NCI-H526 treated with DMSO at 0.1 percent for 48 hours (cell line): Measurements from ENCODE around the gene FAM222A.

Experiments used
- DNase-seq: peaks from one replicate; lab custom pipeline; 2025; lab: John Stamatoyannopoulos, UW

Gene FAM222A

GRCh38 chr12:109710747-109711595 is 2.7 kb upstream of the FAM222A start:
- no peak for DNase-seq

DNA sequence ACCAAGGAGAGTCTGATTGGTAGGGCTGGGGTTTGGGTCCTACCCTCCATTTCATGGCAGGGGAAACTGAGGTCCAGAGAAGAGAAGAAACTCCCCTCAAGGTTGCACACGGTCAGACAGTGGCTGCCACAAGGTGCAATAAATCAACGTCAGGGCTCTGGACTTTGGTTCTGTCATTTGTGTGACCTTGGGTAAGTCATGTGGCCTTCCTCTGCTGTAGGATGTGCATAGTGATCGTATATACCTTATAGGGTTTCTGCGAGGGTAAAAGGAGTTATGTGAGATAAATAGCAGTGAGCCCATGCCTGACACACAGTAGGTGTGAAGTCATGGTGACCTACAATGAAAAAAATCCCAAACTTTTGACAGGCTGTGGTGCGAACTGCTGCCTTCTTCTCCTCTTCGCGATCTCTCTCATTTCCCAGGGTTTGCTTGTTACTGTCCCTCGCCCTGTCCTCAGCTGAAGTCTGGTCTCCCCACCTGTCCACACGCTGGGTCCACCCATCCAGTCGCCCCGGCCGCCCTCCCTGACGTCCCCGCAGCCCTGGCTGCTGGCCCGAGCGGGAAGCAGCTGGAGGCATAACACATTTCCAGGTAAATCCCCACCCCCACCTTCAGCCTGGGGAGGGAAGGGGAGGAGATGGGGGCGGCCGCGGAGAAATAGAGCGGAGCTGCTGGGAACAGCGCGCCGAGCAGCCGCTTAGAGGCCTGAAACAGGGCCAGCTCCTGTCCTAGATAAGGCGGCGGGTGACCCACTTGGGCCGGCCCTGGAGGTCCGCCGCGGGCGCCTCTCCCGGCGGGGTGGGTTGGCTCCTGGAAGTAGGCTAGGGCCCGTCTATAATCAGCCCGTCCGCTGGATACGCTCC is 1.8 kb upstream of the FAM222A start:
- no peak for DNase-seq

- DNase-seq, result peak; percentile 59
Measured at GRCh38 chr12:109714141-109714912, 702 bp downstream of the FAM222A start.

DNA sequence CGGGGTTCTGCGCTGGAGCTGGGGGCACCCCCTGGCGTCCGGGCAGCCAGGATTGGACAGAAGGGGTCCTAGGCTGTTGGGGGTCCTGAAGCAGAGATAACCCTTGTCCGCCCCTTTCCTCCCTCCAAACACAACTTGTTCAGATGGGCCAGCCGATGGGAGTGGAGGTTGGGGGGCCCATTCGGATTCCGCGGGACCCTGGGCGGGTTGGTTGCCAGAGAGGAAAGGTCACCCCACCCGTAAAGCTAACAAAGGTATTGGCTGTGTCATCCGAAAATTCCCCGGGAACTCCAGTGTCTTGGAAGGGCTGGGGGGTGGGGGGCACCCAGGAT is 1.3 kb downstream of the FAM222A start:
- no peak for DNase-seq

GRCh38 chr12:109715310-109716091 is 1.9 kb downstream of the FAM222A start:
- DNase-seq, result no peak

GRCh38 chr12:109716092-109716479 is 2.5 kb downstream of the FAM222A start:
- no peak for DNase-seq

DNA sequence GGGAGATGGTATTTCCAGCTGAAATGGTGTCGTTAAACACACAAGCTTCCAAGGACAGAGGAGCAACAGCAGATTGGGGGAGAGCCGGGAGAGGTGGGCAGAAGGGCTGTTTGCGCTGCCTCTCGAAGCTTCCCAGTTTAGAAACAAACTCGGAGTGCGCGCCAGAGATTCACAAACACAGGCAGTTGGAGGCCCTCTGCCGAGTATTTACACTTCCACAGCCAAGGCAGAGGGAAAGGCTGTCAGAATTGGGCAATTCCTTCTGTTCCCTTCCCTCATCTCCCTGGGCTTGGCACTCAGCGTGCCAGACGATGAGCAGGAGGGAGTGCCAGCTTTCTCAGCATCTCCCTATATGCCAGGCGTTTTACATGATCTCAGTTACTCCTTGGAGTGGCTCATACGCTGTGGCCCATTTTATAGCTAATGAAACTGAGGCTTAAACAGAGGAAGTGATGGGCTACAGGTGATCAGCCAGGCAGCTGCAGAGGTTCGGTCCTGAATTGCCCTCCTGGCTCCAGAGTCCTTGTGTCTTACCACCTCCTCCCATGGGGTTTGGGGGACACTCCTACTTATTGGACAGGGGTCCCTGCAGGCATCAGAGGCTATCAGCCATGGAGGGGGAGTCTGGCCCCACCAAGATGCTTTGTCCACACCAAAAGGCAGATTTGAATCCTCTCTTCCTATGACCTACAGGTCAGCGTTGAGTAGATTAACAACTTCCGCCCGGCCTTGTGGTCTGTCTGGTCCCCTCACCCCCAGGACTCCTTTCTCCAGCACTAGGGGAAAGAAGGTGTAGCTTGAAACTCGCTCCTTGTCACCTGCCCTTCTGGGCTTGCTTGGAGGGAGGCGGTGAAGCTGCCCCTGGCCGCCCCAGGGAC is 3.1 kb downstream of the FAM222A start:
- DNase-seq, result no peak

DNA sequence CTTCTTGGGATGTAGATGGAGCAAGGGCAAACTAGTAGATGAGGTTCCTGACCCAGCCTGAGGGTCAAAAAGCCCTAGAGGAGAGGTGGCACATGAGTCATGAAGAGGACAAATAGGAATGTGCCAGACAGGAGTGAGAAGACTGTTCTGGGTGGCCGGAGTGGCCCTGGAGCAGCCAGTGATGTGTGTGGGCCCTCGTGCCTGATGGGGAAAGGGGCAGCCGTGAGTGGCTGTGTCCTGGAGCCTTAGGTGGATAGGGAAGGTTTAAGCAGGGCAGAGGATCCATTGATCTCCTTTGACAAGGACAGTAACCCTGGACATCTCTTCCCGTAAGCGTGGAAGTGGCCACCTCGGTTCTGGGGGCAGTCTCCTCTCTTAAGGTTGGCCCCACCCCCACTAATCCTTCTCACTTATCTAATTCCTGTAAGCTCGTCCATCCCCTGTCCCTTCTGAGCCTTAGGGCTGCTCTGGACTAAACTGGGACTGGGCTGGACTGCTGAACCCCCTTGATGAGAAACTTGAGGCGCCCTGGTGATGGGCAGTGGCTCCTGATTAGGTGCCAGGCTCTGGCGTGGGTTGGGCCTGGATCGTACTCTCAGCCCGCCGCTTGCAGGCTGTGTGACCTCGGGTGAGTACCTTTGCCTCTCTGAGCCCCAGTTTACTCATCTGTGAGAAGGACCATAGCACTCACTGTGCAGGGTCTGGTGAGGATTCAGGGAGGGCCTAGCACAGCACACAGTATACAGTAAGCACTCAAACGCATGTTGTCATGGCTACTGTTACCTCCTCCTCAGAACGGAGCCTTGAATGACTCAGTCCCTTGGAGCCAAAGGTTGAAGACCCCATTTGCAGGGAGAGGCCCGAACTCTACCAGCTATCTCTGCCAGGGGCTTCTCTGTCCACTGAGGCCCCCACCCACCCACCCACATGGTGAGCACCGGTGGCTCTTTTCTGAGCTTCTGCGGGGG is 4.0 kb downstream of the FAM222A start:
- DNase-seq, result no peak

DNA sequence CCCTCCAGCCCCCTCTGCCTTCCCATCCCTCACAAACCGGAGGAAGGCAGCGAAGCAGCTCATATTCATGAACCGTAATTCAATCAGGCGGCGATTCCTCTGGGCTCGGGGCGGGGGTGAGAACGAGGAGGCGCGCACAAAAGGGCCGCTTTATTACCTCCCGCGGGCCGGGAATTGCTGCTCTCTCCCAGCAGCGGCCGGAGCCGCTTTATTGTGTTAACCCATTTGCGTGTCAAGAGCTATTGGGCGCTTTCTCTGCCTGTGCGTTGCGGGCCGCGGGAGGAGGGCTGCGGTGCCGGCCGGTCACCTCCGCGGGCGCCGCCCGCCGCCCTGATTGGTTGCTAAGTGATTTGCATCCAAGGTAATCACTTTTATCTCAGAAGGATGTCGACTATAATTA is 4.8 kb downstream of the FAM222A start:
- peak; percentile 64 for DNase-seq

GRCh38 chr12:109719123-109720022 is 5.7 kb downstream of the FAM222A start:
- peak; percentile 38 for DNase-seq

DNA sequence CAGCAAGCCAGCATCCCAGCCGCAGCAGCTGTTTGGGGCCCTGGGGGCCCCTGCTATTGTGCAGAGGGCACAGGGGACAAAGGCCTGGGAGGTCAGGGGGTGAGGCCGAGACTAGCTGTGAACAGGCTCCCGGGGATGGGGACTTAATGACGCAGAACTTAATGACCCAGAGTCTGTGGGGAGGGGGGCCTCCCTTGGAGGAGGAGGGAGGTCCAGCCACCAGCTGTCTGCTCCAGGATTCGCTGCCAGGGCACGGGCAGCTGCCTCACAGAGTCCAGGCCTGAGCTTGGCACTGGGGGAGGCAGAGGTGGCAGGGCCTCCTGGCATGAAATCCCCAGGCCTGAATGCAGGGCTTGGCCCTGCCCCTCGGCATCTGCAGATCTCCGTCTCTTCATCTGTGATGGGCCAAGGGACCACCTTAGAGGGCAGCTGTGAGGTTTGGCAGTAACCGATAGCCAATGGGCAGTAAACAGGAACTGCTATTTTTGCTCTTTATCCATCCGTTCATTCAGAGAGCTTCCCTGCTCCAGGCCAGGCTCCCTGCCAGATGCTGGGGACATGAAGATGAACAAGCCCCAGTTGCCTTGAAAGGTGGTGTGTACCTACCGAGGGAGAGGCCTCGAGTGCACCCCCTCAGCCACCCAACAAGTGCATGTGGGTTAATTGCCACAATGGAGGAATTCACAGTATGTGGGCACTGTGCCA is 6.7 kb downstream of the FAM222A start:
- peak; percentile 26 for DNase-seq

GRCh38 chr12:109720857-109721189 is 7.2 kb downstream of the FAM222A start:
- DNase-seq, result no peak

DNA sequence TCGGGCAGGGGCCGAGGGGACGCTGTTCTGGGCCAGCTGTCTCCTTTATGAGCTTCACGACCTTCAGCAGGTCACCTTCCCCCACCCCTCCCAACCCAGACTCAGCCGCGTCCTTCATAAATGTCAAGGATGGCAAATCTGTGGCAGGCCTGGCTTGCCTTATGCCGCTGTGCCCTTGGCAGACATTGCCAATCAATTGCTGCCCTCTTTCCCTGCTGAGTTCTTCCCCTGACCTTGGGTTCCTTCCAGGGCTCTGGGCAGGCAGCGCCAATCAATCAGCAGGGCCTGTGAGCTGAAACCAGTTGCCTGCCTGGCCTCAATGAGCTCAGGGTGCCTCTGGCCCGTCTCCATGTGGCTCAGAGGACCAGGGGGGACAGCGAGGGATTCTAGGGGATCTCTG is 7.7 kb downstream of the FAM222A start:
- no peak for DNase-seq

DNA sequence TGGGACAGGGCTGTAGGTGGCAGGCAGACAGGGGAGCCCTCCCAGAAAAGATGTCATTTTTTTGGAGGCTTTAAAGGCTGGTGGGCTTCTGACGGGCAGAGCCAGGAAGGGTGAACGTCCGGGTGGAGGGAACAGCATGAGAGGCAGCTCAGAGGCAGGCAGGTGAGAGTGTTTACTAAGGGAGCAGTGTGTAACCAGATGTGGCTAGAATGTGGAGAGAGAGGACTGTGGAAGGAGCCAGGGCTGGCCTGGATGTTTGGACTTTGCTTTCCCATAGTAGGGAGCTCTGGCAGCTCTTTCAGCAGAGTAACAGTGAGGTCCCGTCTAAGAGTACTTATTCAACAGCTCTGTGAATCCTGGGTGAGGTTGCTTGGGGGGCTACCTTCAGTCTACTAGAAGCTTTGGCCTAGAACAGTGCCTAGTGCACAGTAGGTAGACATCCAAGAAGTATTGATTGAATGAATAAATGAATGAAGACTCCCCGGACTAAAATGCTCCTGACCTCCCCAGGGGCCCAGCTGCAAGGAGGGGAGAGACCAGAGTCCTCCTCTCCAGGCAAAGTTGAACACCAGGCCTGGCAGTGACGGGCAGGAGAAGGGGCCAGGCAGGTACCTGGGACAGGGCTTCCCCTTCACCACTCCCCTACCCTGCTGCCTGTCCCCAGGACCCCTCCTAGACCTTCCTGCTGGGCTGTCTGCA is 8.5 kb downstream of the FAM222A start:
- DNase-seq, result no peak

DNA sequence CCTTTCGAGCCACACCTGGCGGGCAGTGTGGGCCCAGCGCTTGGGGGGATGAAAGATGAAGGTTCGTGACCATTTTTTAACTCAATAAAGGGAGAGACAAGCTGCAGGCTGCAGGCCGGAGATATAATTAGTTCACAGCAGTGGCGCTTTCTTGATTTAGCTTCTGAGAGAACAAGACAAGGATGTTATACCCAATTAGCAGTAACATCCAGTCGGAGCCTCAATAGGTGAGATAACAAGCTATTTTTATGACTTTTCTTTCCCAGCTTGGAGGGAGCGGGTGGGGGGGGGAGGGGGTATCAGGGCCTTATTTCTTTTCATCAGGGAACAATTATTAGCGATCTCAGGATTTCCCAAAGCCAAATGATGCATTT is 9.1 kb downstream of the FAM222A start:
- no peak for DNase-seq

GRCh38 chr12:109723311-109723881 is 9.8 kb downstream of the FAM222A start:
- peak; percentile 92 for DNase-seq

DNA sequence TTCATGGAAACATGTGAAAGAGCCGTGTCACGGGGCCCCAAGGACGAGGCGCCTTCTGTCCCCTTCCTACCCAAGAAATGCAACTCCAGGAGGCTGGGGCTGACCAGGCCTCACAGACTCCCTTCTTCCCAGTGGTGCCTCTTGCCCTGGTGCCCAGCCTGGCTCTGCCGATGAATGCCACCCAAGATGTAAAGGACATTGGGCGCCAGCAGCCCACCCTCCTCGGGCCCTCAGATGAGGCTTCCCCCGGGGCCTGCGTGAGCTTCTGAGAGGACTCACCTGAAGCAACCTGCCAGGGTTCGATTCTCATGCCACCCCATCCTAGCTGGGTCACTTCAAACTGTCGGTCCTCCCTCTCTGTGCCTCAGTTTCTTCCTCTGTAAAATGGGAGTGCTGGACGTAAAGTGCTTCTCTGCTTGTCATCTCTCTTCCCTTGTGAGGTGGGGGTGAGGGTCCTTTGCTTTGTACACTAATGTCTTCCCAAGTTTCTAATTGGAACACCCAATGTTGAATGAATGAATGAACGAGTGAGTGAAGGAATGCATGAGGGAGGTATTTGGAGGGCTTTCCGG is 10.8 kb downstream of the FAM222A start:
- DNase-seq, result no peak
